GM23248 (cell line): ENCODE data around the gene DCAF5.

Experiments used
- EZH2 ChIP-seq: fragments of 200-600 bp; sonication (generic); IDR thresholded peaks from 2 replicates; pipeline ENCODE4 v1.6.1; 2018; ENCODE audit warnings: antibody characterized with exemption, mild to moderate bottlenecking; ENCODE audit not compliant: insufficient read depth, poor library complexity, severe bottlenecking
- EZH2phosphoT487 ChIP-seq: fragments of 200-600 bp; sonication (generic); IDR thresholded peaks from 2 replicates; pipeline ENCODE4 v1.6.1; 2018; ENCODE audit warnings: antibody characterized with exemption, moderate library complexity, mild to moderate bottlenecking, low read depth; ENCODE audit not compliant: insufficient read depth

- no peak for TF ChIP-seq EZH2
- TF ChIP-seq EZH2phosphoT487, result no peak
Observed at GRCh38 chr14:69034612-69035262, 118.2 kb downstream of the DCAF5 start.
